HG03064 (cell line): ENCODE data around the gene GALNT3.

Source experiments
- ATAC-seq: cut with Tn5 transposase; IDR thresholded peaks from one replicate; pipeline ENCODE4 v1.9.1; 2021; ENCODE audit warnings: low read depth; ENCODE audit not compliant: unreplicated experiment

GALNT3 gene

DNA sequence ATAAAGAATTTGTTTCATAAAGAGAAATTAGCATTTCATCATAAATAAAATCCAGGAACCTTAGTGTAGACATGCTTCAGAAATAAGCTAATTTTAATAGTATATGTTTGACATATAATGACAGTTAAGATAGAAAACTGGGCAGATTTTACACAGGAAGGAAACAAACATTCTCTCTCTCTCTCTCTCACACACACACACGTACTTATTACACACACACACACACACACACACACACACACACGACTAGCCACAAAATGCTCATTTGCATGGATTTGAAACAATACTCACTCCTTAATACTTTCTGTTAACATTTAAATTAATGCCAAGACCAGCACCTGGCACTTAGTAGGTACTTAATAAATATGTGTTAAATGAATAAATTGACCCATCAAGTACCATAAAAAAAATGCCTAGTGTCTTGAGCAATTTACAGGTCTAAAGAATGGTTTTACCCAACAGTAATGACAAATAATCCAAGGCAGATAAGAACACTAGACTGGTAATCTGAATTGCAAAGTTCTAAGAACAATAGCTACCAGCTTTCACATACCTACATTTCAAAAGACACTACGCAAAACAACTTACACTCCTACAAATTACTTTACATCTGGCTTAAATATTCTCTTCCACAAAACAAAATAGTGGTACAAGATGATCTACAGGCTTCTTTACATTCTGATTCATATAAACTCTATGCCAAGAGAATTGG, 2.9 kb upstream of the GALNT3 start:
- no peak for ATAC-seq

GRCh38 chr2:165796129-165796528, 2.1 kb upstream of the GALNT3 start:
- ATAC-seq = no peak

GRCh38 chr2:165795011-165795410, 964 bp upstream of the GALNT3 start:
- peak; percentile 27 for ATAC-seq

DNA sequence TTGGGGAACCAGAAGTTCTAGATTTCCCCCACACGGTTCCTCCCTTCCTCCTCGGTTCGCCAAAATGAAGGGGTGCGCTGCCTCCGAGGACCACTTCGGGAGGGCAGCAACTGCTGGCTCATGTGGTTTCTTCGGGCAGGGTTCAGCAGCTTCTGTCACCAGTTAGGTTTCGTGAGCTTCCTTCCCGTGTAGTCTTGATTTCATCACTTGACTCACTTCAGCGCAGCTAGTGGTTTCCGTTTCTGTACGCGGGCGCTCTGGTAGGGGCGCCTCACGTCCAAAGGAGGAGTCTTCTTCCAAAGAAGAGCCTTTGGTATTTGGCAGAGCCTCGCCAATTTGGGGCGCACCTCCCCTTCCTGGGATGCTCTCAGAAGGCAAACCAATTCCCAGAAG, 485 bp upstream of the GALNT3 start:
- peak; percentile 98 for ATAC-seq

DNA sequence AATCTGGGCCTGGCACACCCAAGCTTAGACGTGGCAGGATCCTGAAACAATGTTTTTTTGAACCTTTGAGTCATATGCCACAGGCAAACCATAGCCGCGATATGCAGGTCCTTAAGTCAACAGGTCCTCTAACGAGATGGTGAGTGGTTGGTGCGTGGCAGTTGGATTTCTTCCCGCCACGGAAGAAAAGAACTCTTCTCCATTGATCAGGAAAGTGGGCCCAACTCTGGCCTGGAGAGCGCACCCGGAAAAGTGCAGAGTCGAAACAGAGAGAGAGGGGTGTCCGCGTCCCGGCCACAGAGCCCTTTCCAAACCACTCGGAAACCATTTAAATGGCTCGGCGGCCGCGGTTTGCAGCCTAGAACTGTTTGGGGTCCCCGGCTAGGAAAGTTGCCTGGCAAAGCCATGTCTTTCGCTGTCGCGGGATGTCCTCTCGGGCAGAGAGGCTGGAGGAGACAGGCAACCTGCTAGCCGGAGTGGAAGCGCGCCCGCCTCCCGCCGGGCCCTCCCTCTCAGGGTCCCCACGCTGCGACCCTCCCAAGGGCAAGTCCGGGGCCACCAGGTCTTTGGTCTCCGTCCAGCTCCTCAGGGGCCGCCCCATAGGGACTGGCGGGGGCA, 777 bp downstream of the GALNT3 start:
- ATAC-seq = peak; percentile 1

DNA sequence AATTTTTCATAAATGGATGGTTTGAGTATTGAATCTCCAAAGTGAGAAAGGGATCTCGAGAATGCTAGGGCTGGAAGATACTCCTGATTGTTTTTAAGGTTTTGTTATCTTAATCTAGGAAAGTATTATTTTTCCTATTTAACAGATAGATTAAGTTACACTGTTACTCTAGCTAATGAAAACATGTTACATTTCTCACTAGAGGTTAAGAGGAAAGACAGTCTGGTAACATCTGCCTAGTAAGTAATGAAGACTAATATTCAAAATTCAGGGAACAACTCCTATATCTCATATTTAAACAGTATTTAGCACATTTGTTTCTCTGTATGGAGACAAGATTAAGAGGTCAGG, 2.0 kb downstream of the GALNT3 start:
- no peak for ATAC-seq

DNA sequence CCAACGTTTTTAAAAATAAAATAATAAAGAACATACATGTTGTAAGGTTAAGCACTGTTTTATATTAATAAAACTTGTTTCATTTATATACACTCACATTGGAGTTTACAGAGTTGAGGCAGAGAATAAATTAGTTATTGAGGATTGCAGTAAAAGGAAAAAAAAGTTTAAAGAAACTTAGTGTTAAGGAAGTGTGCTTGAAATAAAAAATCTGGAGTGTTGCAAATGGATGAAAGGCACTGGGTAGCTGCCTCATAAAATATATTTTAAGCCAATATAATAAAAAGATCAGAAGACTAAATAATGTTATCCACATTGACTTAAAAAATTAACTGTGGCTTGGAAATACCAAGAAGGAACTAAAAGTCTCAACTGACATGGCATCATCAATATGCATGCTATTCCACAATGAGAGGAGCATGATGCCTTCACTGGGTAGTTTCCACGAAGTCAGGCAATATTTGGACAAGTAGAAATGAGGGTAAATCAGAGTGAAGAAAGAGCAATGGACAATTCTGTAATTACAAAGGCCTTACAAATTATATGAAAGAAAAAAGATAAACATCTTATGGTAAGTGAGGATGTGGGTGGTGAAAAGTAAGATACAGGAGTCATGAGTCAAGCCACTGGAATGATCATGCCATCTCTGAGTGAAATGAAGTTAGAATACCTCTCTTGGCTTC, 2.5 kb downstream of the GALNT3 start:
- ATAC-seq = no peak

- ATAC-seq = no peak
These were observed 3.6 kb downstream of the GALNT3 start for GRCh38 chr2:165790466-165790865.

GRCh38 chr2:165787334-165787733, 6.7 kb downstream of the GALNT3 start:
- no peak for ATAC-seq

DNA sequence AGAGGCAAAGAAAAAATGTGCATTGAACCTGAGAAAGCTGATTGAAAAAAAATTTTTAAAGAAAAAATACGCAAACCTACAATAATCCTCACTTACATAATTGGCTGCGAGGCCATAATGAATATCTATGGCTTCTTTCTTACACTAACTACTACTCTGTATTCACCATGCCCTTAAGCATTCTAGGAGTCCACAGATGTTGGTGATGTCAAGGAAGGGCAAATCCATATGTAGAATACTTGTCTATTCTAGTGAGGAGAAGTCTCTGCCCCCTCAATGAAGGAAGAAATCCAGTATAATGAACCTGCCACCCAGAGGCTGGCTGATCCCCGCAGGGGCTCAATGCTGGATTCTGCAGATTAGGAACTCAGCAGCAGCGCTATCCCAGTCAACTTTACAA, 14.3 kb downstream of the GALNT3 start:
- ATAC-seq = no peak

GRCh38 chr2:165778653-165779451, 15.2 kb downstream of the GALNT3 start:
- ATAC-seq = no peak

- ATAC-seq = no peak
These were observed 15.9 kb downstream of the GALNT3 start for GRCh38 chr2:165778187-165778556.

DNA sequence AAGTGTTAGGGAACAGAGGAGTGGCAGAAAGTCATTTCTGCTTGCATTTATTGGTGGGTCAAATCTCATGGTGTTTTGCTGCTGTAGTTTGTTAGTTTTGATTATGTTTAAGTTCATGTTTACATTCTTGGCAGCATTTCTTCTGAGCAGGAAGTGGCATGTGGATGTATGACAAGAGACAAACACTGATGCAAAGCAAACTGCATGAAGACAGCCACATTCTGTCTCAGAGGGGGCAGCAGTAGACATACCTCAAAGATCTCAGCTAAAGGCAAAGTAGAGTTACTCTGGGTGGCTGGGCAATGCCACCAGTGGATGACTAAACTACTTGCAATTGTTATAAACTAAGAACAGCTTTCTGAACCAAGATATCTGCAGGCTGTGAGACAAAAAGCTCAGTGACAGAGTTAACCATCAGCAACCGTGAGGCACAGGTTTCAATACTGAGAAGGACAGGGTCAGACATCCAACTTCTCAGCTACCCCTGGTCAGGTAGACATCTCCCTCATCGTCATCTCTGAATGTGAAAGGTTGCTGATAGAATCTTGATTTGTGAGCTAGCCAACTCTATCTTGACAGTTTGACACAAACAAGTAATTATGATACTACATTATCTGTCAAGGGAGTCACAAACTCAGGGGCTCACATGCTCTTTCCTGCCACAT, 16.4 kb downstream of the GALNT3 start:
- no peak for ATAC-seq

GRCh38 chr2:165776796-165777195, 17.3 kb downstream of the GALNT3 start:
- ATAC-seq = no peak

DNA sequence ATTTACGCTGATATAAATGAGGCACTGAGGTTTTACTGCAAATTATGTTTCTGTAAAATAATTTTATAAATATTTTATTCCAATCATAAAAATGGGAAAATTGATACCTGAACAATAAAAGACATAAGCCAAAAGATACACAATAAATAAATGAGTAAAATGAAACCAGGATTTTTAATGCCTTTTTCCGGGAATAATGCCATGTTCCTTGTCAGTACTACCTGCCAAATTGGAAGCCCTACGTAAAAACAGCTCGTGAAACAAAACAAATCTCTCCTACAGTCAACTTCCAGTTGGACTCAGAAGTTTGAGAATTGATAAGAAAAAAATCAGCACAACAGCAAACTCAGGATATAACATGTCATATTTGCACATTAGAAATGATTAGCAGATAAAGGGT, 18.0 kb downstream of the GALNT3 start:
- ATAC-seq = no peak

GRCh38 chr2:165773684-165774083, 20.4 kb downstream of the GALNT3 start:
- ATAC-seq = no peak

GRCh38 chr2:165772183-165772582, 21.9 kb downstream of the GALNT3 start:
- no peak for ATAC-seq

DNA sequence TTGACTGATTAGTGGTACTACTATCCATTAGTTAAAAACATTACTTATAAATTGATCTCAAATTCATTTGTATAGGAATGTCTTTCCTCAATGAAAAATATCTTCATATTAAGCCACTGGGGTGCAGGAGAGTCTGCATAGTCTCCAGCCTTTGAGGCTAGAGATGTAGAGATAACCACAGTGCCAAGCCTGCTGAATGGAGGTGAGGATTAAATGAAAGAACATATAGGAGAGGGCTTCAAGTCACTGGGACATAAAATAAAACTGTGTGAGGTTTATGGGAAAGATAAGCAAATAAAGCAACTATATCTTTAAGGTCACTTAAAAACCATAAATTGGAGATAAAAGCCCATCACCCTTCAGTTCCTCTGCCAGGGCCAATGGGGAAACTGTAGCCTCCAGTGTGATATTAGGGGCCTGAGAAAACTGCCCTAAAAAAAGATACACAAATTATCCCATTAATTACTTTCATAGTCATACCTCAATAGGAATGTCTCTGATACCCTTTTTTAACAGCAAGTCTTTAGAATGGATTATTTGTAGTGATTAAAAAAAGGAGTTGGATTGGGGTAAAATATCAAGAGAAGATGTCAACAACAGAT, 27.6 kb downstream of the GALNT3 start:
- no peak for ATAC-seq

DNA sequence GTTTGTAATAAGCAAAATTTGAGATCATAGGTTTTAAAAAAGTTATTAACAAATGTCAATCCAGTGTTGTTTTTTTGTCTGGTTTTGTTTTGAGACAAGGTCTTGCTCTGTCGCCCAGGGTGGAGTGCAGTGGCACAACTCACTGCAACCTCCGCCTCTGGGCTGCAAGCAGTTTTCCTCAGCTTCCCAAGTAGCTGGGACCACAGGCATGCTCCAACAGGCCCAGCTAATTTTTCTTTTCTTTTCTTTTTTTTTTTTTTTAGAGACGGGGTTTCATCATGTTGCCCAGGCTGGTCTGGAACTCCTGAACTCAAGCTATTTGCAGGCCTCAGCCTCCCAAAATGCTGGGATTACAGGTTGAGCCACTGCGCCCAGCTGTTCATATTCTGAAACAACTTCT, 31.3 kb downstream of the GALNT3 start:
- ATAC-seq = no peak

- ATAC-seq = no peak
These were observed 36.0 kb downstream of the GALNT3 start for GRCh38 chr2:165757906-165758675.
